Measurements from ENCODE around the gene NCSTN. TPM values are rescaled to one million over a fixed set of nuclear protein-coding genes. Genes with fewer than 3 reads are reported as not detected.

Gene NCSTN
- total RNA-seq (2014; rRNA removed; shearing (Covaris generic)) (32.0 and 44.8 TPM in 2 replicates), total RNA-seq (2022) (55.5 and 60.7 TPM in 2 replicates), Bru-seq, nascent RNA (percentile 85 among the genes with signal in this experiment), BruChase-seq, experiment 1, labeled RNA remaining after a 6-hour chase (percentile 81 among the genes with signal in this experiment), BruChase-seq, experiment 2, labeled RNA remaining after a 2-hour chase (percentile 80 among the genes with signal in this experiment)
- long read RNA-seq, transcript NCSTN-201 (17 exons, 2,936 nt), result major isoform, 61 of 100 reads
- long read RNA-seq, partial matches to known transcripts, result 10 of 100 reads
- long read RNA-seq, other reads (novel, unspliced or antisense), result 29 of 100 reads

GRCh38 chr1:160342953-160343869 is at the start of gene NCSTN, which contains the start of gene COPA:
TSS of gene NCSTN (plus strand) at chr1:160343383. CDS start at chr1:160343397, 14 bp downstream.
TSS of gene COPA (minus strand) at chr1:160343250. CDS start at chr1:160343170, 80 bp downstream.
- peak within 1 kb of the TSS; percentile 85 for H3K4me2 ChIP-seq (ENCODE audit: low read length)
- no TSS peak for BruUV-seq (replicated peaks)
- H3K4me1 ChIP-seq (ENCODE audit: insufficient read depth, low read length, poor library complexity, severe bottlenecking), result peaks cover 44% of the 10 kb centered on the region
- H3K9me2 ChIP-seq (ENCODE audit: insufficient read depth, low read length), result no peaks in the 10 kb centered on the region
- TF ChIP-seq EZH2phosphoT487 (IDR thresholded peaks at IDR 0.05; ENCODE audit: borderline replicate concordance, low read depth, low read length) (no peak), CTCF (conservative IDR thresholded peaks at IDR 0.05; ENCODE audit: low read length) (no peak)
- peak within 1 kb of the TSS; percentile 82 for H2AFZ ChIP-seq (ENCODE audit: low read length)
- intact Hi-C loops (cut with micrococcal nuclease; ENCODE audit: unreplicated experiment), result loop anchor here (2.0 to 5.0 kb wide), 2 partner anchors 58 to 264 kb away; partner anchors contain the start of gene PEX19
- H3K9me3 ChIP-seq (ENCODE audit: low read length), result no peaks in the 10 kb centered on the region
- POLR2A ChIA-PET, result interaction anchor here (0.6 to 1.2 kb wide), 9 partner anchors 9 to 430 kb away, joined by 3 to 9 read pairs (median 3); partner anchors contain the start of gene PEX19
- H4K20me1 ChIP-seq (ENCODE audit: insufficient read depth, low read length), result peaks cover 15% of the 10 kb centered on the region; the same call in 1 of the 2 replicates
- H3K79me2 ChIP-seq (ENCODE audit: insufficient read depth, low read depth, low read length), result peaks cover 53% of the 10 kb centered on the region
- H3K4me3 ChIP-seq (ENCODE audit: low read depth, low read length, poor library complexity, severe bottlenecking), result peak within 1 kb of the TSS; percentile 87
- H3K27ac ChIP-seq (ENCODE audit: low read depth, low read length, poor library complexity, severe bottlenecking), result peak within 1 kb of the TSS; percentile 60
- CTCF ChIA-PET (ENCODE audit: unreplicated experiment), result interaction anchor here (1.7 kb wide), 1 partner anchor 11 kb away, joined by 4 read pairs; no protein-coding TSS in a partner anchor
- peaks cover 57% of the 10 kb centered on the region for H3K36me3 ChIP-seq (ENCODE audit: insufficient read depth, low read length)
- peak; percentile 97 for DNase-seq (ENCODE audit: low spot score)

- intact Hi-C loops (cut with micrococcal nuclease; ENCODE audit: unreplicated experiment), result no loop called here
- Histone ChIP-seq H3K9me2 (ENCODE audit: insufficient read depth, low read length) (no peaks in the 10 kb centered on the region), H3K4me3 (ENCODE audit: low read depth, low read length, poor library complexity, severe bottlenecking) (no peak overlapping the region), H3K9me3 (ENCODE audit: low read length) (no peaks in the 10 kb centered on the region), H2AFZ (ENCODE audit: low read length) (no peak overlapping the region), H3K4me1 (ENCODE audit: insufficient read depth, low read length, poor library complexity, severe bottlenecking) (no peaks in the 10 kb centered on the region), H4K20me1 (ENCODE audit: insufficient read depth, low read length) (no peaks in the 10 kb centered on the region), H3K36me3 (ENCODE audit: insufficient read depth, low read length) (peaks cover 99% of the 10 kb centered on the region), H3K4me2 (ENCODE audit: low read length) (no peak overlapping the region), H3K27ac (ENCODE audit: low read depth, low read length, poor library complexity, severe bottlenecking) (no peak overlapping the region), H3K79me2 (ENCODE audit: insufficient read depth, low read depth, low read length) (no peaks in the 10 kb centered on the region)
- no peak for TF ChIP-seq EZH2phosphoT487 (IDR thresholded peaks at IDR 0.05; ENCODE audit: borderline replicate concordance, low read depth, low read length)
- TF ChIP-seq CTCF (conservative IDR thresholded peaks at IDR 0.05; ENCODE audit: low read length), result no peak
- DNase-seq (ENCODE audit: low spot score), result no peak
- BruUV-seq (replicated peaks), result no TSS peak
- POLR2A ChIA-PET, result interaction anchor here (0.6 to 1.1 kb wide), 2 partner anchors 11 to 75 kb away, joined by 3 read pairs; partner anchors contain the start of gene PEX19
- CTCF ChIA-PET (ENCODE audit: unreplicated experiment), result interaction anchor here (0.6 kb wide), 1 partner anchor 31 kb away, joined by 7 read pairs; no protein-coding TSS in a partner anchor
Observed at GRCh38 chr1:160296036-160296435, 47.1 kb upstream of the NCSTN start.
